SU-DHL-6 (cell line): ENCODE measurements around the gene FOXF1.

Experiments
- EZH2phosphoT487 ChIP-seq: fragments of 200-600 bp; sonication (generic), shearing (Covaris generic); conservative IDR thresholded peaks from 2 replicates; pipeline ENCODE4 v1.6.1; 2018; ENCODE audit warnings: mild to moderate bottlenecking, antibody characterized with exemption, low read length, moderate library complexity, mixed read lengths
- TF ChIP-seq, protein P1 (sequence below): fragments of 200-600 bp; sonication (generic); IDR thresholded peaks from one replicate; pipeline ENCODE4 v1.5.1; 2017; ENCODE audit warnings: antibody characterized with exemption, mild to moderate bottlenecking, low read length, moderate library complexity; ENCODE audit not compliant: insufficient read depth, poor library complexity, severe bottlenecking

DNA sequence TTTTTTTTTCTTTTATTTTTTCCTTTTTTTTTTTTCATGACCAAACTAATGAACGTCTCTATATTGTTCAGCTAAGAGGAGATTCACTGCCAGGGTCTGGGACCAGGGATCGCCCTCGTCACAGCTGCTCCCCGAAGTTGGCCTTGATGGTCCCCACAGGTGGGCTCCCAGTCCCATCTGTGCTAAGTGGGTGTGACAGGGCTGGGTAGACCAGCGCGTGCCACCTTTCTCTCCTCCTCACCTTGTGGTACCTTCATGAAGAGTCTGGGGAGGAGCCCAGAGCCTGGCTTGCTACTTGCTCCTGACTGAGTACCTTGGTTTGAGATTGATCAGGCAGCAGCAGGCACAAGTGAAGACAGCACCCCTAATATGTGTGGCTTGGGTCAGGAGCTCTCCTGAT is 6.5 kb upstream of the FOXF1 start:
- TF ChIP-seq, protein P1, sequence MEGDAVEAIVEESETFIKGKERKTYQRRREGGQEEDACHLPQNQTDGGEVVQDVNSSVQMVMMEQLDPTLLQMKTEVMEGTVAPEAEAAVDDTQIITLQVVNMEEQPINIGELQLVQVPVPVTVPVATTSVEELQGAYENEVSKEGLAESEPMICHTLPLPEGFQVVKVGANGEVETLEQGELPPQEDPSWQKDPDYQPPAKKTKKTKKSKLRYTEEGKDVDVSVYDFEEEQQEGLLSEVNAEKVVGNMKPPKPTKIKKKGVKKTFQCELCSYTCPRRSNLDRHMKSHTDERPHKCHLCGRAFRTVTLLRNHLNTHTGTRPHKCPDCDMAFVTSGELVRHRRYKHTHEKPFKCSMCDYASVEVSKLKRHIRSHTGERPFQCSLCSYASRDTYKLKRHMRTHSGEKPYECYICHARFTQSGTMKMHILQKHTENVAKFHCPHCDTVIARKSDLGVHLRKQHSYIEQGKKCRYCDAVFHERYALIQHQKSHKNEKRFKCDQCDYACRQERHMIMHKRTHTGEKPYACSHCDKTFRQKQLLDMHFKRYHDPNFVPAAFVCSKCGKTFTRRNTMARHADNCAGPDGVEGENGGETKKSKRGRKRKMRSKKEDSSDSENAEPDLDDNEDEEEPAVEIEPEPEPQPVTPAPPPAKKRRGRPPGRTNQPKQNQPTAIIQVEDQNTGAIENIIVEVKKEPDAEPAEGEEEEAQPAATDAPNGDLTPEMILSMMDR, result no peak
- TF ChIP-seq EZH2phosphoT487, result no peak
